H1 (cell line): ENCODE results near the gene PRKAG1. TPM values are rescaled to one million over a fixed set of nuclear protein-coding genes. Genes with fewer than 3 reads are reported as not detected.

Source experiments
- CHD7 ChIP-seq: fragments of 300-600 bp; sonication (generic); IDR thresholded peaks from 2 replicates; pipeline ENCODE4 v1.7.1; 2012; ENCODE audit warnings: low read length, moderate library complexity, mild to moderate bottlenecking, inconsistent platforms; ENCODE audit not compliant: insufficient replicate concordance
- CTCF ChIP-seq, 3 experiments: IDR thresholded peaks; 1 replicate in 2 of 3; 2 replicates in 1 of 3; pipeline versions ENCODE4 v1.5.1 to v1.6.1; 2011; ENCODE audit warnings: low read length in 3 of 3, mild to moderate bottlenecking in 3 of 3, inconsistent platforms in 2 of 3, low read depth in 1 of 3, moderate library complexity in 1 of 3; ENCODE audit not compliant: insufficient read depth in 1 of 3; ENCODE audit errors: control extremely low read depth in 1 of 3
- RAD21 ChIP-seq, 2 experiments: IDR thresholded peaks in 1 of 2; conservative IDR thresholded peaks in 1 of 2; 2 replicates each; pipeline ENCODE4 v1.6.1; 2011; ENCODE audit warnings: low read depth in 2 of 2, low read length in 2 of 2, improper control_type of control experiment in 1 of 2, inconsistent platforms in 1 of 2, mild to moderate bottlenecking in 1 of 2, moderate library complexity in 1 of 2
- RBBP5 ChIP-seq: IDR thresholded peaks from 2 replicates; pipeline ENCODE4 v1.7.1; 2012; ENCODE audit warnings: low read depth, mild to moderate bottlenecking, inconsistent platforms, low read length, moderate library complexity, borderline replicate concordance
- SIN3A ChIP-seq, 2 experiments: IDR thresholded peaks in 1 of 2; conservative IDR thresholded peaks in 1 of 2; 2 replicates each; pipeline ENCODE4 v1.6.1; 2011 to 2012; ENCODE audit warnings: low read length in 2 of 2, improper control_type of control experiment in 1 of 2, low read depth in 1 of 2, mild to moderate bottlenecking in 1 of 2
- SIRT6 ChIP-seq: IDR thresholded peaks from one replicate; pipeline ENCODE4 v1.7.1; 2012; ENCODE audit warnings: low read length, inconsistent platforms
- YY1 ChIP-seq: IDR thresholded peaks from 2 replicates; pipeline ENCODE4 v1.6.1; 2011; ENCODE audit warnings: low read depth, mild to moderate bottlenecking, low read length
- polyA plus RNA-seq, 7 experiments: library from polyadenylated mRNA; depleted of rRNA in 3 of 7; stranded (reverse) in 5 of 7; unstranded in 2 of 7; fragments of >200 nt in 5 of 7; fragments of 200-250 nt in 2 of 7; gene quantifications; 1 replicate in 5 of 7; 2 replicates in 1 of 7; 4 replicates in 1 of 7; pipeline versions ENCODE4 v1.2.1 to v1.2.3, GENCODE V29; 2011 to 2013; ENCODE audit warnings: missing spikeins in 2 of 7, mixed read lengths in 2 of 7
- total RNA-seq: library from RNA; stranded (reverse); fragmentation: NEBNext Ultra II Directional; extraction: Animal tissue kit (Norgen Biotek cat#: 25700); gene quantifications from 2 replicates; pipeline ENCODE4 v1.2.1, GENCODE V29; 2021

PRKAG1 gene
- total and polyA plus RNA-seq, 2 of the 8 experiments (the other 6 are each of a cell fraction or from before 2014, with no cell fraction given) = 38.6 to 57.5 TPM

- TF ChIP-seq CHD7 = no peak
- TF ChIP-seq RBBP5 = no peak
- TF ChIP-seq YY1 = 0 out of 2 replicates have a peak, but pooled peaks have one; percentile 41
- peak in 2 of 3 experiments; percentile 86 to 98; a peak in 3 of 4 replicates for TF ChIP-seq CTCF (IDR thresholded peaks at IDR 0.05; ENCODE audit: control extremely low read depth in 1 of 3, insufficient read depth in 1 of 3, low read depth in 1 of 3, low read length in 3 of 3)
- no peak for TF ChIP-seq SIRT6
- TF ChIP-seq SIN3A (conservative IDR thresholded peaks at IDR 0.05 in 1 of 2, IDR thresholded peaks at IDR 0.05 in 1 of 2; ENCODE audit: low read depth in 1 of 2, low read length in 2 of 2) = 0 out of 4 replicates have a peak, but pooled peaks of 1 of the 2 experiments have one; percentile 49
- TF ChIP-seq RAD21 (IDR thresholded peaks at IDR 0.05 in 1 of 2, conservative IDR thresholded peaks at IDR 0.05 in 1 of 2; ENCODE audit: low read depth in 2 of 2, low read length in 2 of 2) = peak; percentile 56 to 65
Measured at GRCh38 chr12:48988030-48988649, 30.4 kb downstream of the PRKAG1 start (continued).
